HEK293 (cell line): ENCODE data around the gene WWC1.

ENCODE experiments used
- CTCF ChIA-PET: fragments of 350-600 bp; formaldehyde crosslinking; extraction: SDS; loops from one replicate; lab custom pipeline; 2021; ENCODE audit warnings: antibody characterized with exemption; lab: Yijun Ruan, JAX
- POLR2A ChIA-PET: fragments of 300-600 bp; formaldehyde crosslinking; extraction: SDS; loops from one replicate; lab custom pipeline; 2020; ENCODE audit warnings: antibody characterized with exemption, inconsistent platforms; lab: Yijun Ruan, JAX
- H3K27ac ChIP-seq: fragments of 200-500 bp; sonication (Bioruptor generic); 2 replicates; pipeline ENCODE4 v1.5.1; 2014; ENCODE audit warnings: low read depth, low read length, control low read depth, inconsistent platforms; ENCODE audit errors: extremely low read depth
- H3K36me3 ChIP-seq, 2 experiments: fragments of 200-500 bp in 1 of 2; sonication (Bioruptor generic) in 1 of 2; 1 replicate in 1 of 2; 2 replicates in 1 of 2; pipeline ENCODE4 v1.5.1; 2014 to 2017; ENCODE audit warnings: inconsistent platforms in 2 of 2, low read length in 2 of 2; ENCODE audit not compliant: control insufficient read depth in 2 of 2, insufficient read depth in 1 of 2
- H3K4me1 ChIP-seq: fragments of 200-500 bp; sonication (Bioruptor generic); 2 replicates; pipeline ENCODE4 v1.5.1; 2014; ENCODE audit warnings: mild to moderate bottlenecking, low read length, inconsistent platforms; ENCODE audit not compliant: control insufficient read depth, insufficient read depth
- H3K4me3 ChIP-seq: 2 replicates; pipeline ENCODE4 v1.5.1; 2011; ENCODE audit warnings: low read depth, mild to moderate bottlenecking, control low read depth, low read length, moderate library complexity
- H3K9me3 ChIP-seq: fragments of 200-500 bp; sonication (Bioruptor generic); 2 replicates; pipeline ENCODE4 v1.5.1; 2014; ENCODE audit warnings: low read depth, low read length, inconsistent platforms; ENCODE audit not compliant: control insufficient read depth, insufficient read depth
- HIC1 ChIP-seq: fragments of 450-650 bp; formaldehyde crosslinking; IDR thresholded peaks from 2 replicates; pipeline ENCODE4 v1.5.1; 2016; ENCODE audit warnings: missing biosample characterization, missing genetic modification characterization
- KLF9 ChIP-seq: fragments of 450-650 bp; formaldehyde crosslinking; IDR thresholded peaks from 2 replicates; pipeline ENCODE4 v1.5.1; 2016; ENCODE audit warnings: missing biosample characterization, missing genetic modification characterization, low read depth
- RBAK ChIP-seq: fragments of 450-650 bp; formaldehyde crosslinking; IDR thresholded peaks from 2 replicates; pipeline ENCODE4 v1.5.1; 2016; ENCODE audit warnings: missing biosample characterization, missing genetic modification characterization
- SCRT1 ChIP-seq: fragments of 450-650 bp; formaldehyde crosslinking; IDR thresholded peaks from 2 replicates; pipeline ENCODE4 v1.5.1; 2016; ENCODE audit warnings: missing biosample characterization, missing genetic modification characterization, borderline replicate concordance
- WT1 ChIP-seq: fragments of 450-650 bp; formaldehyde crosslinking; IDR thresholded peaks from 2 replicates; pipeline ENCODE4 v1.5.1; 2016; ENCODE audit warnings: missing biosample characterization, missing genetic modification characterization
- ZBTB21 ChIP-seq: fragments of 450-650 bp; formaldehyde crosslinking; IDR thresholded peaks from 2 replicates; pipeline ENCODE4 v1.5.1; 2017; ENCODE audit warnings: missing biosample characterization, missing genetic modification characterization
- ZBTB7A ChIP-seq: fragments of 450-650 bp; formaldehyde crosslinking; IDR thresholded peaks from 2 replicates; pipeline ENCODE4 v1.5.1; 2016; ENCODE audit warnings: low read depth, missing biosample characterization, missing genetic modification characterization
- ZFHX2 ChIP-seq: fragments of 450-650 bp; formaldehyde crosslinking; conservative IDR thresholded peaks from 2 replicates; pipeline ENCODE4 v1.5.1; 2016; ENCODE audit warnings: missing biosample characterization, missing genetic modification characterization
- ZFP69B ChIP-seq: fragments of 450-650 bp; formaldehyde crosslinking; IDR thresholded peaks from 2 replicates; pipeline ENCODE4 v1.5.1; 2016; ENCODE audit warnings: missing biosample characterization, missing genetic modification characterization
- ZNF202 ChIP-seq: fragments of 450-650 bp; formaldehyde crosslinking; IDR thresholded peaks from 2 replicates; pipeline ENCODE4 v1.5.1; 2016; ENCODE audit warnings: missing biosample characterization, missing genetic modification characterization, borderline replicate concordance
- ZNF223 ChIP-seq: fragments of 450-650 bp; formaldehyde crosslinking; IDR thresholded peaks from 2 replicates; pipeline ENCODE4 v1.5.1; 2016; ENCODE audit warnings: missing biosample characterization, missing genetic modification characterization
- ZNF311 ChIP-seq: fragments of 450-650 bp; formaldehyde crosslinking; IDR thresholded peaks from 2 replicates; pipeline ENCODE4 v1.5.1; 2017; ENCODE audit warnings: missing biosample characterization, missing genetic modification characterization, borderline replicate concordance
- ZNF394 ChIP-seq: fragments of 450-650 bp; formaldehyde crosslinking; IDR thresholded peaks from 2 replicates; pipeline ENCODE4 v1.5.1; 2016; ENCODE audit warnings: missing biosample characterization, missing genetic modification characterization, mild to moderate bottlenecking, moderate library complexity, borderline replicate concordance
- ZNF501 ChIP-seq: fragments of 450-650 bp; formaldehyde crosslinking; IDR thresholded peaks from 2 replicates; pipeline ENCODE4 v1.5.1; 2016; ENCODE audit warnings: missing biosample characterization, missing genetic modification characterization
- ZNF514 ChIP-seq: fragments of 450-650 bp; formaldehyde crosslinking; IDR thresholded peaks from 2 replicates; pipeline ENCODE4 v1.5.1; 2016; ENCODE audit warnings: missing biosample characterization, missing genetic modification characterization
- ZNF561 ChIP-seq: fragments of 450-650 bp; IDR thresholded peaks from 2 replicates; pipeline ENCODE4 v1.5.1; 2018; ENCODE audit warnings: missing biosample characterization, missing genetic modification characterization, borderline replicate concordance
- ZNF747 ChIP-seq: fragments of 450-650 bp; formaldehyde crosslinking; IDR thresholded peaks from 2 replicates; pipeline ENCODE4 v1.5.1; 2016; ENCODE audit warnings: missing biosample characterization, missing genetic modification characterization
- ZSCAN30 ChIP-seq: fragments of 450-650 bp; IDR thresholded peaks from 2 replicates; pipeline ENCODE4 v1.5.1; 2018; ENCODE audit warnings: missing biosample characterization, mild to moderate bottlenecking, missing genetic modification characterization, moderate library complexity
- TF ChIP-seq, protein P1 (sequence below): fragments of 450-650 bp; formaldehyde crosslinking; IDR thresholded peaks from 2 replicates; pipeline ENCODE4 v1.5.1; 2016; ENCODE audit warnings: missing biosample characterization, missing genetic modification characterization, borderline replicate concordance
- TF ChIP-seq, protein P2 (sequence below): fragments of 450-650 bp; formaldehyde crosslinking; IDR thresholded peaks from 2 replicates; pipeline ENCODE4 v1.5.1; 2016; ENCODE audit warnings: missing biosample characterization, missing genetic modification characterization
- TF ChIP-seq, protein P3 (sequence below): fragments of 450-650 bp; formaldehyde crosslinking; IDR thresholded peaks from 2 replicates; pipeline ENCODE4 v1.5.1; 2016; ENCODE audit warnings: missing biosample characterization, missing genetic modification characterization
- TF ChIP-seq, protein P4 (sequence below): fragments of 450-650 bp; formaldehyde crosslinking; IDR thresholded peaks from 2 replicates; pipeline ENCODE4 v1.5.1; 2016; ENCODE audit warnings: missing biosample characterization, missing genetic modification characterization, low read depth

WWC1 gene

DNA sequence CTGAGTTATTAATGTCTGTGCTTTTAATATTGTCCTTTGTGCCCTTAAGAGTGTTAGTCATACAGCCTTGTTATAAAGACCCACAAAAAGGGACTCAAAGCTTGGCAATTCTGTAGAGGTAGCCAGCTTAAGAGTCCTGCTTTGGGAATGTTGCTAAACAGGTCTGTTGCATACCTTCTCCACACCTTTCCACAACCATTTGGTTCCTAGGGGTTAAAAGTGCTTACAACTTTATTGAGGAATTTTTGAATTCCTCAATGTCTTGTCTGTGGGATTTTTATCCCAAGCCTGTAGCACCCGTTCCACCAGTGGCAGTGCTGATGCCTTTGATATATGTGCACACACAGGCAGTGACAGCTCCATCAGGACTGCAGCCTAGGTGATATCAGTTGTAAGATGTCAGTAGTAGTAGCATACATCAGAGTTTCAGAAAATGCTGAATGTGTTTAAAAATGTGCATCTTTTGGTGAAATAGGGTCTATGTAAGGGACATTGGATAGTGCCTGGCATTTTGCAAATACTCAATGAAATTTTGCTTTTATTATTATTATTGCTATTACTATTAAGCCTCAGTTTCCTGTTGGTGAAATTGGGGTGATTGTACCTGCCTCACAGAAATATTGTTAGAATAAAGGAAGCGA is 68.5 kb downstream of the WWC1 start (continued):
- TF ChIP-seq, protein P1, sequence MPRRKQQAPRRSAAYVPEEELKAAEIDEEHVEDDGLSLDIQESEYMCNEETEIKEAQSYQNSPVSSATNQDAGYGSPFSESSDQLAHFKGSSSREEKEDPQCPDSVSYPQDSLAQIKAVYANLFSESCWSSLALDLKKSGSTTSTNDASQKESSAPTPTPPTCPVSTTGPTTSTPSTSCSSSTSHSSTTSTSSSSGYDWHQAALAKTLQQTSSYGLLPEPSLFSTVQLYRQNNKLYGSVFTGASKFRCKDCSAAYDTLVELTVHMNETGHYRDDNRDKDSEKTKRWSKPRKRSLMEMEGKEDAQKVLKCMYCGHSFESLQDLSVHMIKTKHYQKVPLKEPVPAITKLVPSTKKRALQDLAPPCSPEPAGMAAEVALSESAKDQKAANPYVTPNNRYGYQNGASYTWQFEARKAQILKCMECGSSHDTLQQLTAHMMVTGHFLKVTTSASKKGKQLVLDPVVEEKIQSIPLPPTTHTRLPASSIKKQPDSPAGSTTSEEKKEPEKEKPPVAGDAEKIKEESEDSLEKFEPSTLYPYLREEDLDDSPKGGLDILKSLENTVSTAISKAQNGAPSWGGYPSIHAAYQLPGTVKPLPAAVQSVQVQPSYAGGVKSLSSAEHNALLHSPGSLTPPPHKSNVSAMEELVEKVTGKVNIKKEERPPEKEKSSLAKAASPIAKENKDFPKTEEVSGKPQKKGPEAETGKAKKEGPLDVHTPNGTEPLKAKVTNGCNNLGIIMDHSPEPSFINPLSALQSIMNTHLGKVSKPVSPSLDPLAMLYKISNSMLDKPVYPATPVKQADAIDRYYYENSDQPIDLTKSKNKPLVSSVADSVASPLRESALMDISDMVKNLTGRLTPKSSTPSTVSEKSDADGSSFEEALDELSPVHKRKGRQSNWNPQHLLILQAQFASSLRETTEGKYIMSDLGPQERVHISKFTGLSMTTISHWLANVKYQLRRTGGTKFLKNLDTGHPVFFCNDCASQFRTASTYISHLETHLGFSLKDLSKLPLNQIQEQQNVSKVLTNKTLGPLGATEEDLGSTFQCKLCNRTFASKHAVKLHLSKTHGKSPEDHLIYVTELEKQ: no peak
- no peak for TF ChIP-seq ZSCAN30 (tag by site-specific recombination)
- no peak for TF ChIP-seq ZNF311 (tag by site-specific recombination)
- no peak for TF ChIP-seq ZNF501 (tag by site-specific recombination)
- TF ChIP-seq ZFHX2 (tag by site-specific recombination): no peak
- no peak for TF ChIP-seq HIC1 (tag by site-specific recombination)
- TF ChIP-seq SCRT1 (tag by site-specific recombination): no peak
- TF ChIP-seq ZNF561: no peak

GRCh38 chr5:168360521-168361285 is 69.3 kb downstream of the WWC1 start:
- Histone ChIP-seq H3K4me3 (no peak overlapping the region), H3K9me3 (no peaks in the 10 kb centered on the region), H3K4me1 (no peaks in the 10 kb centered on the region), H3K27ac (no peak overlapping the region), H3K36me3 (no peaks in the 10 kb centered on the region)
- POLR2A ChIA-PET: no interaction called here
- CTCF ChIA-PET: no interaction called here
- TF ChIP-seq ZBTB21 (tag by site-specific recombination): no peak
- TF ChIP-seq ZNF747 (tag by site-specific recombination): no peak
- no peak for TF ChIP-seq KLF9 (tag by site-specific recombination)
- TF ChIP-seq ZNF223 (tag by site-specific recombination): no peak
- TF ChIP-seq RBAK: no peak
- no peak for TF ChIP-seq ZNF514 (tag by site-specific recombination)
- TF ChIP-seq ZFP69B (tag by site-specific recombination): no peak
- no peak for TF ChIP-seq ZNF202 (tag by site-specific recombination)
- TF ChIP-seq, protein P2, sequence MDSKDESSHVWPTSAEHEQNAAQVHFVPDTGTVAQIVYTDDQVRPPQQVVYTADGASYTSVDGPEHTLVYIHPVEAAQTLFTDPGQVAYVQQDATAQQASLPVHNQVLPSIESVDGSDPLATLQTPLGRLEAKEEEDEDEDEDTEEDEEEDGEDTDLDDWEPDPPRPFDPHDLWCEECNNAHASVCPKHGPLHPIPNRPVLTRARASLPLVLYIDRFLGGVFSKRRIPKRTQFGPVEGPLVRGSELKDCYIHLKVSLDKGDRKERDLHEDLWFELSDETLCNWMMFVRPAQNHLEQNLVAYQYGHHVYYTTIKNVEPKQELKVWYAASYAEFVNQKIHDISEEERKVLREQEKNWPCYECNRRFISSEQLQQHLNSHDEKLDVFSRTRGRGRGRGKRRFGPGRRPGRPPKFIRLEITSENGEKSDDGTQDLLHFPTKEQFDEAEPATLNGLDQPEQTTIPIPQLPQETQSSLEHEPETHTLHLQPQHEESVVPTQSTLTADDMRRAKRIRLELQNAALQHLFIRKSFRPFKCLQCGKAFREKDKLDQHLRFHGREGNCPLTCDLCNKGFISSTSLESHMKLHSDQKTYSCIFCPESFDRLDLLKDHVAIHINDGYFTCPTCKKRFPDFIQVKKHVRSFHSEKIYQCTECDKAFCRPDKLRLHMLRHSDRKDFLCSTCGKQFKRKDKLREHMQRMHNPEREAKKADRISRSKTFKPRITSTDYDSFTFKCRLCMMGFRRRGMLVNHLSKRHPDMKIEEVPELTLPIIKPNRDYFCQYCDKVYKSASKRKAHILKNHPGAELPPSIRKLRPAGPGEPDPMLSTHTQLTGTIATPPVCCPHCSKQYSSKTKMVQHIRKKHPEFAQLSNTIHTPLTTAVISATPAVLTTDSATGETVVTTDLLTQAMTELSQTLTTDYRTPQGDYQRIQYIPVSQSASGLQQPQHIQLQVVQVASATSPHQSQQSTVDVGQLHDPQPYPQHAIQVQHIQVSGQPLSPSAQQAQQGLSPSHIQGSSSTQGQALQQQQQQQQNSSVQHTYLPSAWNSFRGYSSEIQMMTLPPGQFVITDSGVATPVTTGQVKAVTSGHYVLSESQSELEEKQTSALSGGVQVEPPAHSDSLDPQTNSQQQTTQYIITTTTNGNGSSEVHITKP (tag by site-specific recombination): no peak
- no peak for TF ChIP-seq WT1
- TF ChIP-seq, protein P3, sequence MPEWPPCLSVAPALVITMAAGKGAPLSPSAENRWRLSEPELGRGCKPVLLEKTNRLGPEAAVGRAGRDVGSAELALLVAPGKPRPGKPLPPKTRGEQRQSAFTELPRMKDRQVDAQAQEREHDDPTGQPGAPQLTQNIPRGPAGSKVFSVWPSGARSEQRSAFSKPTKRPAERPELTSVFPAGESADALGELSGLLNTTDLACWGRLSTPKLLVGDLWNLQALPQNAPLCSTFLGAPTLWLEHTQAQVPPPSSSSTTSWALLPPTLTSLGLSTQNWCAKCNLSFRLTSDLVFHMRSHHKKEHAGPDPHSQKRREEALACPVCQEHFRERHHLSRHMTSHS (tag by site-specific recombination): no peak
- no peak for TF ChIP-seq ZBTB7A (tag by site-specific recombination)
- TF ChIP-seq, protein P4, sequence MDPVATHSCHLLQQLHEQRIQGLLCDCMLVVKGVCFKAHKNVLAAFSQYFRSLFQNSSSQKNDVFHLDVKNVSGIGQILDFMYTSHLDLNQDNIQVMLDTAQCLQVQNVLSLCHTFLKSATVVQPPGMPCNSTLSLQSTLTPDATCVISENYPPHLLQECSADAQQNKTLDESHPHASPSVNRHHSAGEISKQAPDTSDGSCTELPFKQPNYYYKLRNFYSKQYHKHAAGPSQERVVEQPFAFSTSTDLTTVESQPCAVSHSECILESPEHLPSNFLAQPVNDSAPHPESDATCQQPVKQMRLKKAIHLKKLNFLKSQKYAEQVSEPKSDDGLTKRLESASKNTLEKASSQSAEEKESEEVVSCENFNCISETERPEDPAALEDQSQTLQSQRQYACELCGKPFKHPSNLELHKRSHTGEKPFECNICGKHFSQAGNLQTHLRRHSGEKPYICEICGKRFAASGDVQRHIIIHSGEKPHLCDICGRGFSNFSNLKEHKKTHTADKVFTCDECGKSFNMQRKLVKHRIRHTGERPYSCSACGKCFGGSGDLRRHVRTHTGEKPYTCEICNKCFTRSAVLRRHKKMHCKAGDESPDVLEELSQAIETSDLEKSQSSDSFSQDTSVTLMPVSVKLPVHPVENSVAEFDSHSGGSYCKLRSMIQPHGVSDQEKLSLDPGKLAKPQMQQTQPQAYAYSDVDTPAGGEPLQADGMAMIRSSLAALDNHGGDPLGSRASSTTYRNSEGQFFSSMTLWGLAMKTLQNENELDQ: no peak
- TF ChIP-seq ZNF394 (tag by site-specific recombination): no peak
